Lower leg skin (tissue), 3 donors: ENCODE data around the gene NDUFB6.

Experiments
- CTCF ChIP-seq, 3 donors: fragments of 450-650 bp; IDR thresholded peaks; one replicate each; pipeline ENCODE4 v1.5.1; 2016; ENCODE audit warnings: antibody characterized with exemption in 3 of 3, mild to moderate bottlenecking in 3 of 3, moderate library complexity in 2 of 3
- POLR2A ChIP-seq, 2 donors: fragments of 450-650 bp; IDR thresholded peaks; one replicate each; pipeline ENCODE4 v1.6.1; 2016 to 2017; ENCODE audit warnings: antibody characterized with exemption in 2 of 2, mild to moderate bottlenecking in 1 of 2, moderate library complexity in 1 of 2

- TF ChIP-seq CTCF (IDR thresholded peaks at IDR 0.05) (no peak), POLR2A (IDR thresholded peaks at IDR 0.05) (no peak)
Measured at GRCh38 chr9:32565967-32566366, 7.0 kb downstream of the NDUFB6 start.
